ENCODE results near the gene CDH4. TPM values are rescaled to one million over a fixed set of nuclear protein-coding genes. Genes with fewer than 3 reads are reported as not detected.

The CDH4 gene
- total and polyA plus RNA-seq, 2 of the 13 experiments (the other 11 are each of a cell fraction or from before 2014, with no cell fraction given): not detected

GRCh38 chr20:61682114-61682995, 430.3 kb downstream of the CDH4 start (continued):
- TF ChIP-seq, protein P1, sequence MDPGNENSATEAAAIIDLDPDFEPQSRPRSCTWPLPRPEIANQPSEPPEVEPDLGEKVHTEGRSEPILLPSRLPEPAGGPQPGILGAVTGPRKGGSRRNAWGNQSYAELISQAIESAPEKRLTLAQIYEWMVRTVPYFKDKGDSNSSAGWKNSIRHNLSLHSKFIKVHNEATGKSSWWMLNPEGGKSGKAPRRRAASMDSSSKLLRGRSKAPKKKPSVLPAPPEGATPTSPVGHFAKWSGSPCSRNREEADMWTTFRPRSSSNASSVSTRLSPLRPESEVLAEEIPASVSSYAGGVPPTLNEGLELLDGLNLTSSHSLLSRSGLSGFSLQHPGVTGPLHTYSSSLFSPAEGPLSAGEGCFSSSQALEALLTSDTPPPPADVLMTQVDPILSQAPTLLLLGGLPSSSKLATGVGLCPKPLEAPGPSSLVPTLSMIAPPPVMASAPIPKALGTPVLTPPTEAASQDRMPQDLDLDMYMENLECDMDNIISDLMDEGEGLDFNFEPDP (CRISPR knock-in tag; conservative IDR thresholded peaks at IDR 0.05): no peak
- TF ChIP-seq ESRRA (CRISPR knock-in tag; IDR thresholded peaks at IDR 0.05; ENCODE audit: low read depth): no peak
- TF ChIP-seq, protein P2, sequence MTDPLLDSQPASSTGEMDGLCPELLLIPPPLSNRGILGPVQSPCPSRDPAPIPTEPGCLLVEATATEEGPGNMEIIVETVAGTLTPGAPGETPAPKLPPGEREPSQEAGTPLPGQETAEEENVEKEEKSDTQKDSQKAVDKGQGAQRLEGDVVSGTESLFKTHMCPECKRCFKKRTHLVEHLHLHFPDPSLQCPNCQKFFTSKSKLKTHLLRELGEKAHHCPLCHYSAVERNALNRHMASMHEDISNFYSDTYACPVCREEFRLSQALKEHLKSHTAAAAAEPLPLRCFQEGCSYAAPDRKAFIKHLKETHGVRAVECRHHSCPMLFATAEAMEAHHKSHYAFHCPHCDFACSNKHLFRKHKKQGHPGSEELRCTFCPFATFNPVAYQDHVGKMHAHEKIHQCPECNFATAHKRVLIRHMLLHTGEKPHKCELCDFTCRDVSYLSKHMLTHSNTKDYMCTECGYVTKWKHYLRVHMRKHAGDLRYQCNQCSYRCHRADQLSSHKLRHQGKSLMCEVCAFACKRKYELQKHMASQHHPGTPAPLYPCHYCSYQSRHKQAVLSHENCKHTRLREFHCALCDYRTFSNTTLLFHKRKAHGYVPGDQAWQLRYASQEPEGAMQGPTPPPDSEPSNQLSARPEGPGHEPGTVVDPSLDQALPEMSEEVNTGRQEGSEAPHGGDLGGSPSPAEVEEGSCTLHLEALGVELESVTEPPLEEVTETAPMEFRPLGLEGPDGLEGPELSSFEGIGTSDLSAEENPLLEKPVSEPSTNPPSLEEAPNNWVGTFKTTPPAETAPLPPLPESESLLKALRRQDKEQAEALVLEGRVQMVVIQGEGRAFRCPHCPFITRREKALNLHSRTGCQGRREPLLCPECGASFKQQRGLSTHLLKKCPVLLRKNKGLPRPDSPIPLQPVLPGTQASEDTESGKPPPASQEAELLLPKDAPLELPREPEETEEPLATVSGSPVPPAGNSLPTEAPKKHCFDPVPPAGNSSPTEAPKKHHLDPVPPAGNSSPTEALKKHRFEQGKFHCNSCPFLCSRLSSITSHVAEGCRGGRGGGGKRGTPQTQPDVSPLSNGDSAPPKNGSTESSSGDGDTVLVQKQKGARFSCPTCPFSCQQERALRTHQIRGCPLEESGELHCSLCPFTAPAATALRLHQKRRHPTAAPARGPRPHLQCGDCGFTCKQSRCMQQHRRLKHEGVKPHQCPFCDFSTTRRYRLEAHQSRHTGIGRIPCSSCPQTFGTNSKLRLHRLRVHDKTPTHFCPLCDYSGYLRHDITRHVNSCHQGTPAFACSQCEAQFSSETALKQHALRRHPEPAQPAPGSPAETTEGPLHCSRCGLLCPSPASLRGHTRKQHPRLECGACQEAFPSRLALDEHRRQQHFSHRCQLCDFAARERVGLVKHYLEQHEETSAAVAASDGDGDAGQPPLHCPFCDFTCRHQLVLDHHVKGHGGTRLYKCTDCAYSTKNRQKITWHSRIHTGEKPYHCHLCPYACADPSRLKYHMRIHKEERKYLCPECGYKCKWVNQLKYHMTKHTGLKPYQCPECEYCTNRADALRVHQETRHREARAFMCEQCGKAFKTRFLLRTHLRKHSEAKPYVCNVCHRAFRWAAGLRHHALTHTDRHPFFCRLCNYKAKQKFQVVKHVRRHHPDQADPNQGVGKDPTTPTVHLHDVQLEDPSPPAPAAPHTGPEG (CRISPR knock-in tag; IDR thresholded peaks at IDR 0.05): no peak
- 0 out of 2 replicates have a peak, but pooled peaks have one; percentile 47 for TF ChIP-seq TRIM22 (IDR thresholded peaks at IDR 0.05)
- TF ChIP-seq PLRG1 (conservative IDR thresholded peaks at IDR 0.05): 0 out of 2 replicates have a peak, but pooled peaks have one; percentile 66

Measured in HepG2 (cell line).